A673 (cell line): ENCODE results near the gene PCCA. TPM values are rescaled to one million over a fixed set of nuclear protein-coding genes. Genes with fewer than 3 reads are reported as not detected.
"Not testable (repeated sequence)": the region's sequence is repeated elsewhere in the genome, so short reads cannot be mapped to it uniquely, and the experiment has no call there.

Experiments used
- BruUV-seq: library from RNA; stranded (reverse); fragments of 400-500 nt; replicated peaks from 2 replicates; lab custom pipeline; 2021; lab: Mats Ljungman, UMichigan
- CTCF ChIA-PET: fragments of 300-600 bp; sonication (Branson Sonifier 250); formaldehyde crosslinking; loops from one replicate; lab custom pipeline; 2022; ENCODE audit warnings: antibody characterized with exemption; lab: Charles Lee
- POLR2A ChIA-PET: fragments of 300-600 bp; sonication (Branson Sonifier 250); formaldehyde crosslinking; loops from one replicate; lab custom pipeline; 2022; ENCODE audit warnings: antibody characterized with exemption; ENCODE audit not compliant: low non-redundant PET; lab: Charles Lee
- DNase-seq: peaks from one replicate; pipeline ENCODE4 v3.0.0-alpha.2; 2015; ENCODE audit warnings: low spot score
- H3K27ac ChIP-seq: fragments of 200-600 bp; sonication (generic); 2 replicates; pipeline ENCODE4 v1.5.1; 2016; ENCODE audit warnings: mixed run types, low read depth, mild to moderate bottlenecking, mixed read lengths, antibody characterized with exemption, low read length; ENCODE audit not compliant: poor library complexity, severe bottlenecking
- H3K27me3 ChIP-seq: fragments of 200-600 bp; sonication (generic); replicated peaks from 2 replicates; pipeline ENCODE4 v1.6.1; 2017; ENCODE audit warnings: mixed run types, low read depth, mild to moderate bottlenecking, mixed read lengths, antibody characterized with exemption, low read length; ENCODE audit not compliant: insufficient read depth, poor library complexity
- H3K36me3 ChIP-seq: fragments of 200-600 bp; sonication (generic); 2 replicates; pipeline ENCODE4 v1.6.1; 2016; ENCODE audit warnings: mixed run types, mild to moderate bottlenecking, mixed read lengths, antibody characterized with exemption, low read length; ENCODE audit not compliant: insufficient read depth, poor library complexity, severe bottlenecking
- H3K4me1 ChIP-seq: fragments of 200-600 bp; sonication (generic); 2 replicates; pipeline ENCODE4 v1.6.1; 2017; ENCODE audit warnings: mixed run types, mild to moderate bottlenecking, mixed read lengths, antibody characterized with exemption, low read length; ENCODE audit not compliant: insufficient read depth, poor library complexity, severe bottlenecking
- H3K4me3 ChIP-seq: fragments of 200-600 bp; sonication (generic); 2 replicates; pipeline ENCODE4 v1.5.1; 2016; ENCODE audit warnings: low read depth, mixed run types, mild to moderate bottlenecking, mixed read lengths, low read length; ENCODE audit not compliant: poor library complexity, severe bottlenecking
- H3K9me3 ChIP-seq: fragments of 200-600 bp; sonication (generic); 2 replicates; pipeline ENCODE4 v1.6.1; 2016; ENCODE audit warnings: mixed run types, low read depth, mild to moderate bottlenecking, mixed read lengths, antibody characterized with exemption, low read length; ENCODE audit not compliant: poor library complexity, severe bottlenecking
- CTCF ChIP-seq: fragments of 300-800, 200-600 bp; sonication (generic); conservative IDR thresholded peaks from 2 replicates; pipeline ENCODE4 v1.5.1; 2017; ENCODE audit warnings: low read depth, mild to moderate bottlenecking, antibody characterized with exemption, low read length, moderate library complexity, mixed read lengths
- EZH2 ChIP-seq: fragments of 200-600 bp; sonication (generic); IDR thresholded peaks from 2 replicates; pipeline ENCODE4 v1.6.1; 2017; ENCODE audit warnings: borderline replicate concordance, low read depth, mild to moderate bottlenecking, mixed read lengths, antibody characterized with exemption, low read length; ENCODE audit not compliant: poor library complexity, severe bottlenecking
- intact Hi-C: fragments of 100-400 bp; cut with micrococcal nuclease; formaldehyde crosslinking; loops from one replicate; pipeline ENCODE4 v1.10.0; 2022; ENCODE audit not compliant: unreplicated experiment
- total RNA-seq: library from RNA; stranded (reverse); gene quantifications from 2 replicates; pipeline ENCODE4 v1.2.3, GENCODE V29; 2021

Gene PCCA
- total RNA-seq, 1 experiment from 2014 or later = 93.0 TPM

GRCh38 chr13:100387416-100387815 lies 298.5 kb downstream of the PCCA start:
- Histone ChIP-seq H3K4me1 (peaks cover 7% of the 10 kb centered on the region), H3K27ac (no peak overlapping the region), H3K4me3 (no peak overlapping the region), H3K36me3 (peaks cover 6% of the 10 kb centered on the region), H3K27me3 (no peaks in the 10 kb centered on the region), H3K9me3 (no peaks in the 10 kb centered on the region)
- TF ChIP-seq CTCF = no peak
- no peak for TF ChIP-seq EZH2
- CTCF ChIA-PET = no interaction called here
- no TSS peak for BruUV-seq
- no peak for DNase-seq
- intact Hi-C loops = no loop called here
- POLR2A ChIA-PET = no interaction called here

GRCh38 chr13:100388150-100388549 lies 299.3 kb downstream of the PCCA start:
- H3K4me1 ChIP-seq = peaks cover 13% of the 10 kb centered on the region
- H3K27me3 ChIP-seq, H3K27ac ChIP-seq, BruUV-seq, intact Hi-C loops, POLR2A ChIA-PET, DNase-seq, CTCF ChIA-PET, H3K9me3 ChIP-seq, H3K36me3 ChIP-seq, H3K4me3 ChIP-seq: not testable (repeated sequence)

GRCh38 chr13:100388923-100389322 lies 300.0 kb downstream of the PCCA start:
- no TSS peak for BruUV-seq
- DNase-seq = no peak
- no peak for TF ChIP-seq EZH2
- TF ChIP-seq CTCF = no peak
- peaks cover 21% of the 10 kb centered on the region for H3K4me1 ChIP-seq
- intact Hi-C loops = no loop called here
- POLR2A ChIA-PET = no interaction called here
- H3K9me3 ChIP-seq = no peaks in the 10 kb centered on the region
- no peak overlapping the region for H3K4me3 ChIP-seq
- no peaks in the 10 kb centered on the region for H3K27me3 ChIP-seq
- no peak overlapping the region for H3K27ac ChIP-seq
- CTCF ChIA-PET = no interaction called here
- H3K36me3 ChIP-seq = peaks cover 6% of the 10 kb centered on the region

GRCh38 chr13:100389617-100390016 lies 300.7 kb downstream of the PCCA start:
- no peak overlapping the region for H3K27ac ChIP-seq
- no peak overlapping the region for H3K4me3 ChIP-seq
- no peak for DNase-seq
- no peaks in the 10 kb centered on the region for H3K27me3 ChIP-seq
- H3K36me3 ChIP-seq = peaks cover 6% of the 10 kb centered on the region
- intact Hi-C loops = loop anchor here (5.0 kb wide), 1 partner anchor 123 kb away; no protein-coding TSS in a partner anchor
- TF ChIP-seq EZH2 (no peak), CTCF (no peak)
- ChIA-PET POLR2A (no interaction called here), CTCF (no interaction called here)
- no peaks in the 10 kb centered on the region for H3K9me3 ChIP-seq
- H3K4me1 ChIP-seq = peaks cover 28% of the 10 kb centered on the region
- no TSS peak for BruUV-seq
